ENCODE data around the gene FOXP1.
"Not testable (repeated sequence)": the region's sequence is repeated elsewhere in the genome, so short reads cannot be mapped to it uniquely, and the experiment has no call there.

FOXP1 gene

GRCh38 chr3:71532639-71533395 is 50.7 kb downstream of the FOXP1 start:
- in situ Hi-C loops (cut with MboI; ENCODE audit: low sequenced_read_pairs): no loop called here

DNA sequence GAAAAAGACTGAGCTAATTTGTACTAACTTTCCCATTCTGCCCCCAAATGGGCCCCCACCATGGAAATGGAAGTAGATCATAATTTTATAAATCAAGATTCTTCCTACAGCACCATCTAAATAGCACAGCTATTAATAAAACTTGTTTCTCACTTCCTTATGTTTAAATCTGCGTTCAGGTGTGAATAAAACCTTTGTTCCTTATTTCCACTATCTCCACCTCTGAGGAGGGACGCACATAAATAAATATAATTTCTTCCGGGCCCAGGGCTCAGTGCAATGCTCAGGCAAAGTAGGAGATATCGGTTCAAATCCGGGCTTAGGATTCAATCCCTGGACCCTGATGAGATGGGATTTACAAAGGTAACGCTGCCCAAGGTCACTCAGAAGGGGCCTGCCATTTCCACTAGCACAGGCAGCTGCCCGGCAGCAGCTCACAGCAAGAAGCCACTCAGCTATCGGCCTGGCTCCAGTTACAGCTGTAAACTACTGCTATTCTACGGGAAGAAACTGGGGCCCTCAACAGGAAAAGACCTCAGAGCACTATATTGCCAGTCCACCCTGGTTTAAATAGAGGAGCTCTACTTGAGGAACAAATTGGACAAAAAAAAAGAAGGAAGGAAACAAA is 52.5 kb downstream of the FOXP1 start:
- in situ Hi-C loops (cut with MboI; ENCODE audit: low sequenced_read_pairs): no loop called here

GRCh38 chr3:71528816-71529215 is 54.7 kb downstream of the FOXP1 start:
- in situ Hi-C loops (cut with MboI; ENCODE audit: low sequenced_read_pairs): no loop called here

DNA sequence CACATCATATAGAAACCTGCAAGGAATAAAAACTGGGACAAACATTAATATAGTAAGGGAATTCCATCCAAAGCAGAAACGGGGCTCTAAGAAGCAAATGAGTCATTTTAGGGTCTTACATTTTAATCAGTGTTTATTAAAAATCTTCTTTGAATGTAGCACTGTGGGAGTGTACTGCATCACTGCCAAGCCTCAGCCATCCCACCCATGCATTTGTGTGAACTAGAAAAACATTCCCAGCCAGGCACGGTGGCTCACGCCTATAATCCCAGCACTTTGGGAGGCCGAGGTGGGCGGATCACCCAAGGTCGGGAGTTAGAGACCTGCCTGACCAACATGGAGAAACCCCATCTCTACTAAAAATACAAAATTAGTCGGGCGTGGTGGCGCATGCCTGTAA is 57.1 kb downstream of the FOXP1 start:
- in situ Hi-C loops (cut with MboI; ENCODE audit: low sequenced_read_pairs): not testable (repeated sequence)

GRCh38 chr3:71525391-71525790 is 58.1 kb downstream of the FOXP1 start:
- in situ Hi-C loops (cut with MboI; ENCODE audit: low sequenced_read_pairs): no loop called here

GRCh38 chr3:71524672-71525071 is 58.9 kb downstream of the FOXP1 start:
- in situ Hi-C loops (cut with MboI; ENCODE audit: low sequenced_read_pairs): no loop called here

GRCh38 chr3:71523628-71524027 is 59.9 kb downstream of the FOXP1 start:
- in situ Hi-C loops (cut with MboI; ENCODE audit: low sequenced_read_pairs): no loop called here

DNA sequence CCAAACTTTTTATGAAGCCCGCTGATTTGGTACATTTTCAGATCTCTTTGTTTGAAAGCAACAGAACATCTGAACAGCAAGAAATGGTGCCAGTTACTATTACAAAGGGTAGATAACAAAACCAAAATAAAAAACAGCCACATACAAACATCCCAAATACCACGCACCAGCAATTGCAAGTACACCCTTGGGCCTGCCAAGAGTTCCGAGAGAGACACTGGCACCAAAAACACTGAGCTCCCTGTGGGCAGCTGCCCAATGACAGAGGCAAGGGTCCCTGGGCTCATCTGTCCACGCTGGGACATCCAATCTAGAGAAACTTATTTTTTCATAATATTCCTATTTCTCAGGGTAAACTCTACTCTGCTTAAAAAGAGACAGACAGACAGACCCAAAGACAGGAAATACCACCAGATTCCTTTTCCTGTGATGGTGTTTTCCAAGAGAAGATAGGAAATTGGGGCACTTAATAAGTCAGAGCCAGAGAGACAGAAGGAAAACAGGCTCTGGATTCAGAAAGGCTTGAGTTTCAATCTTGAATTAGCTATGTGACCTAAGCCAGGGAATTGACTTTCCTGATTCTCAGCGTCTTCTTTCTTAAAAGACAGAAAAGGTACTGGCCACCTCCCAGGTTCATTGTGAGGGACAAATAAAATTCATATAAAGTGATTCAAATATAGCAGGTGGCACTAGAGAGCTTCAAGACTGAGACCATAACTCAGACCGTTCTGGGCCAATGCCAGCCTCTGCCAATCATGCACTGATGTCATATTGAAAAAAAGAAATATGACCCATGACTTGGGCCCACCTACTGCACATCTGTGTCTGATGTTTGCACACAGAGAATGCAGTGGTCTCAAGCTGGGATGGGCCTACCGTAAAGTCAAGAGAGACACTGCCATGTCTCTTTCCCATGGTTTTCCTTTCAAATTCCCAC is 61.3 kb downstream of the FOXP1 start:
- in situ Hi-C loops (cut with MboI; ENCODE audit: low sequenced_read_pairs): no loop called here

DNA sequence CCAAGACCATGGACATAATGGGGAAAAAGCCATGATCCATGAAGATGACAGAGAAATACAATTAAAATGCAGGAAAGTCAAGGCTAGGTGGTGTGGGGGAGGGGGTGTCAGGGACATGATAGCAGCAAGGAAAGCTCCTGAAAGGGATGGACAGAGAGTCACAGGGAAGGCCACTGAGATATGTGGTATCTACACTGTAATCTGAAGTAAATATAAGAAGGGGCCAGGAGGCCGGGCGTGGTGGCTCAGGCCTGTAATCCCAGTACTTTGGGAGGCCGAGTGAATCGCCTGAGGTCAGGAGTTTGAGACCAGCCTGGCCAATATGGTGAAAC is 62.5 kb downstream of the FOXP1 start:
- in situ Hi-C loops (cut with MboI; ENCODE audit: low sequenced_read_pairs): no loop called here

DNA sequence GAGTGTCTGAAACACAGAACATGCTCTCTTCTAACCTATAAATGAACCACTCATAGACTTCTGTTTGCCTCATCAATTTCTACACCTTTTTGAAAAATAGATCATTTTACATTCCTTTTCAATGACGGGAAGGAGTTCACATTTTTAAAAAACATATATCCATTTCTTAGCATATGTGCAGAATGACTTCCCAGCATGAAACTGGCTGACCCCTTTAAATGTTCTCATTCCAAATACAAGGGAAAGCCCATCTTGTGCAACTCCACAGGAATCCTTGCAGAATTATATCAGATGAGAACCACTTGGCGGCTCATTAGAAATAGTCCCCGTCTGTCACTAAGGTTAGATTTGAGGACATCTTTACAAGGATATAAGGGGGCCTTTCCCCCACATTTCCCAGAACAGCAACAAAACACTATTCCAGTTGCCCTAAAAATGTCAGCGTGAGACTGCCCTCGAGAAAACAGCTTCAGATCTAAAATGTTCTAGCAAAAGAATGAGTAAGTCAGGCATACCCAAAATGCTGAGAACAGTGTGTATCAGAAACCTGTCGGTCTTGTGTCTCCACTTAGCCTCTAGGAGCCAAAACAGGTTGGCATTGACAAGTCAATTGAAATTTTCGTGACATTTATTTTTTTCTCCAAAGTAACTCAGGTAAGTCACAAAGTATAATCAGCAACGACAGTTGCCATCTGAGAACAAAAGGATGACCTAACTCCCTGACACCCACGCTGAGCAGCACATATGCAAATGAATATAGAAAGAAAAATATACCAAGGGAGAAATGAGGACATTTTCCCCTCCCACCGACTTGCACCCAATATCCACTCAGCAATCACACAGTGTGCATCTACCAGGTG is 63.1 kb downstream of the FOXP1 start:
- in situ Hi-C loops (cut with MboI; ENCODE audit: low sequenced_read_pairs): no loop called here

DNA sequence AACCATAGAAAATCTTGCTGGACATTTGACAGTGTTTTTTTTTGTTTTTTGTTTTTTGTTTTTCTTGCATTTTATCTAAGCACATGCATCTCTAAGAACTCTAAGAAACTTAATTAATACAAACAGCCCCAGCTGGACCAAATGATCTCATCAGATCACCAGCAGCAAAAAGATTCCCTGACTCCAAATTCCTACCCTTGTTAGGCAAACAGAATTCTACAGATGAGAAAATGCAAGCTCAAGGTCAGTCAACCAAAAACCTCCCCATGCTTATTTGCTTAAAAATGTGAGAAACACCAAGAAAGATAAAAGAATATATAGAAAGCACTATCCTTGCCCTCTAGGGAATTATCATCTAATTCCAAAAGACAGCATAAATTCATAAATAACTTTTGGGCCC is 65.4 kb downstream of the FOXP1 start:
- in situ Hi-C loops (cut with MboI; ENCODE audit: low sequenced_read_pairs): no loop called here

DNA sequence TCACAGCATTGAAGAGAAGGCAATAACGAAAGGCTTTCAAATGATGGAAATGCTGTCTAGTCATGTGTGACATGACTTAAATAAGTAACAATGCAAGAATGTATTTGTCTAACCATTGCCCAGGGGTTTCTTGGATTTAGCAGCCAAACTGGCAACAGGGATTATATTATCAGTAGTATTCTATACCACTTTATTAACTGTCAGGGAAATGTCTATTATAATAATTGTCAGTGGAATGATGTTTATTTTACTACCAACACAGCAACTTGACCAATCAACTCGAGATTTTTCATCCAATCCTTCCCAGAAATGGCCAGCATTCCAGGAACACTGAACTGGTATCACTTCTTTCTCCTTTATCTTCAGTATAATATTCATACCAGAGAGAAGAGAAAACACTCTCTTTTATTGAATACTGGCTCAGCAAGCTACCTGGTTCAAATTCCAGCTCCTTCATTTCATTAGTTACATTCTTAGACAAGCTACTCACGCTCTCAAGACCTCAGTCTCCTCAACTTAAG is 66.2 kb downstream of the FOXP1 start:
- in situ Hi-C loops (cut with MboI; ENCODE audit: low sequenced_read_pairs): no loop called here

DNA sequence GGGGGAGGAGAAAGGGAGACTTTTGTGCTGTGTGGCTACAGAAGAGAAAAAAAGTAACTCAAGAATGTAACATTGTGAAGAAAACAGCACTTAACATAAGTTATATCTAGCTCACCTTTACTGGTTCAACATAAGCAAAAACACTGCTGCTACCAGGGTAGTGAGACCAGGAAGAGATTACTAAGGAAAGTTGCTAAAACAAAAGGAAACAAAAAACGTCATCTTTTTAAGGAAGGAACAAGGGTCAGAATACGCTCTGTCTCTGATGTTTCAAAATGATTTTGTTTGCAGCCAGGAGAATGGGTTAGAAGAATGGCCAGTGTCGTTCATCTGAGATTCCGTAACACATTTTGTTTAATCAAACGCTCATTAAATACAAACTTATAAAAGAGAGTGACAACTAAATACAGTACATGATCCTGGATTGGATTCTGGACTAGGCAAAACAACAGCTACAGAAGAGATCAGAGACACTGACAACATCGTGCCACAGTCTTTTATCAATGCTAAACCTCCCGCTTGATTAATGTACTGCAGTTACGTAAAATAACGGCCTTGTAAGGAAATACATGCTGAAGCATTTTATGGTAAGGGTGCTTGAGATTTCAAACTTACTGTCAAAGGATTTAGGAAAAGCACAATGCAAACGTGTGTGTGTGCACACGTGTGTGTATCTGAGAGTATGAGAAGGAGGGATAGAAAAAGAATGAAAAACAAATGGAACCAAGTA is 67.7 kb downstream of the FOXP1 start:
- in situ Hi-C loops (cut with MboI; ENCODE audit: low sequenced_read_pairs): no loop called here

DNA sequence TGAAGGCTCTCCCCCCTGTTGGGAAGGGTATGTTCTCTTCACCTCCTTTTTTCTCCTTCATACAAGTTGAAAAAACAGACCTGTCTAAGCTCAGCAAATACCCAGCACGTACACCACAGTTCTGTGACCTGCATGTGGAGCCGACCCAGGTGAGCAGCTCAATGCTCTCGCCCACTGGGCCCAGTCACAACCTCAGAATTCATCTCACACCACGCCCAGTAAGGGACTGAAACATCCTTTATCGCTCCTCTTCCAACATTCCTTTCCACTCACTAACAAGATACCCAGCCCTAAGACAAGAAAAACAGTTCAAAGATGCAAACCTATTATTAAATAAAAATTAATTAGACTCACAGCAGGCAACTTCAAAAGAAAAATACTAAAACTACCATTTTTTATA is 68.9 kb downstream of the FOXP1 start:
- in situ Hi-C loops (cut with MboI; ENCODE audit: low sequenced_read_pairs): no loop called here

- in situ Hi-C loops (cut with MboI; ENCODE audit: low sequenced_read_pairs): no loop called here
These were observed 70.0 kb downstream of the FOXP1 start for GRCh38 chr3:71513515-71513914.

DNA sequence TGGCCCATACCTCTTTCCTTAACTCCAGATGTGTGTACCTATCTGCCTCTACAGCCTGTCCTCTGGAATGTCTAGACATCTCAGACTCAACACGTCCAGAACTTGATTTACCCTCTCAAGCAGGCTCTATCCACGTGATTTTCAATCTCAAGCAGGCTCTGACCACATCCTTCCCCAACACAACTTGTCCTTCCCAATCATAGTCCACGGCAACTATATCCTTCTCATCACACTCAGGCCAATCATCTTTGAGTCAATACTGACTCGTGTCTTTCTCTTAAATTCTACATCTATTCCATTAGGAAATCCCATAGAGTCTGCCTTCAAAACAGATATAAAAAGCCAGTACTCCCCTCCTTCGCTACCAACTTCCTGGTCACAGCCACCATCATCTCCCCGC is 70.4 kb downstream of the FOXP1 start:
- in situ Hi-C loops (cut with MboI; ENCODE audit: low sequenced_read_pairs): no loop called here

GRCh38 chr3:71512544-71512943 is 71.0 kb downstream of the FOXP1 start:
- in situ Hi-C loops (cut with MboI; ENCODE audit: low sequenced_read_pairs): no loop called here

DNA sequence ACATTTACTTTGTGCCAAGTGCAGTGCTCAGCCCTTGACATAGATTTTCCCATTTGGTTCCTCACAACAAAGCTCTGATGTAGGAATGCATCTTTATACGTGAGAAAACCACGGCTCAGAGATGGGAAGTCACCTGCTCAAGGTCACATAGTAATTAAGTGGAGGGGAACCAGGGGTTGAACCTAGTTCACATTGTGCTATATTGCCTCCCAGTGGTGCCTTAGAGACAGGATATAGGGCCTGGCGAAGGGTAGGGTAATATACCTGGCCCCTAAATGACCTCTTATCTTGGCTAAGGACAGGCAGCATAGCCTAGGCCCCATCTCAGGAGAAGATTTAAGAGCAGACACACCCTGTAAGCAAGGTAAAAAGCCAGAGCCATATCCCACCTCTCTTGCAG is 71.5 kb downstream of the FOXP1 start:
- in situ Hi-C loops (cut with MboI; ENCODE audit: low sequenced_read_pairs): no loop called here

- in situ Hi-C loops (cut with MboI; ENCODE audit: low sequenced_read_pairs): no loop called here
These were observed 72.1 kb downstream of the FOXP1 start for GRCh38 chr3:71511446-71511845.

- in situ Hi-C loops (cut with MboI; ENCODE audit: low sequenced_read_pairs): no loop called here
These were observed 72.5 kb downstream of the FOXP1 start for GRCh38 chr3:71511037-71511436.
